ENCODE data around the gene MUC5AC. TPM values are rescaled to one million over a fixed set of nuclear protein-coding genes. Genes with fewer than 3 reads are reported as not detected.

Gene MUC5AC
- total and polyA plus RNA-seq, 2 experiments from 2014 or later = not detected

DNA sequence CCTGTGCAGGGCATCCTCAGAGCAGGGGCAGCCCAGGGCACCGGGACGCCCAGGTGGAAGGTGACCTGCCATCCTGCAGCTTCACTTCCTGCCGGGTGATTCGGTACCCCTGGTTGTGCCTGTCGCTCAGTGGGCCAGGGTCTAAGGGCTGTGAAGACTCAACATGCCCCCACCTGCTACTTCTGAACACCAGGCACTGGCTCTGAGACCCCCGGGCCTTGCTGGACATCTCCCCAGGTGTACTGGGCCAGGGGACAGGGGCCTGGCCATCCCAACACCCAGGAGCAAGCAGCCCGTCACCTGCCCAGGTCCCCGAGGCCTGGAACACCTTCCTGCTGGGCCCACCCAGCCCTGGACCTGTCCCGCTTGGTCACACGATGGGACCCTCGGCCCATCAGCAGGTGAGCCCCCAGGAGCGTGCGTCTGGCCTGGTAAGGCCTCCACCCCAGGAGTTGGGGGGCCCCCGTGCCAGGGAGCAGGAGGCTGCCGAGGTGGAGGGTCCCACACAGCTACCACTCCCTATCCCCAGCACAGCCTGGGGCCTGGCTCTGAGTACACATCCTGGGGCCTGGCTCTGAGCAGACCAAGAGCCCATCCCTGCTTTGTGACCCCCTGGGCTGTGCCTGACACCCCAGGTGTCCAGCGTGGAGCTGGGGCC is 61.2 kb downstream of the MUC5AC start:
- Histone ChIP-seq H3K4me3 (no peak overlapping the region), H3K27me3 (replicated peaks; ENCODE audit: insufficient read depth) (peaks cover 17% of the 10 kb centered on the region; the same call in 1 of the 2 replicates), H3K9me3 (ENCODE audit: low read depth) (no peaks in the 10 kb centered on the region), H3K4me2 (ENCODE audit: unreplicated experiment) (no peak overlapping the region), H3F3A (ENCODE audit: insufficient read depth) (no peaks in the 10 kb centered on the region), H4K20me1 (ENCODE audit: insufficient read depth) (no peaks in the 10 kb centered on the region), H3K9ac (no peak overlapping the region), H3K27ac (no peak overlapping the region), H2AFZ (no peak overlapping the region), H3K4me1 (ENCODE audit: insufficient read depth) (no peaks in the 10 kb centered on the region), H3K79me2 (ENCODE audit: insufficient read depth) (no peaks in the 10 kb centered on the region), H3K36me3 (ENCODE audit: low read depth) (no peaks in the 10 kb centered on the region), H3K9me2 (ENCODE audit: insufficient read depth) (no peaks in the 10 kb centered on the region)
- DNase-seq = no peak
- in situ Hi-C loops (cut with MboI) = no loop called here
- 74 to 78% methylated on average over 14 to 16 of the region's 16 CpGs for WGBS, 2 experiments (ENCODE audit: low coverage in 1 of 2, low lambda C conversion rate in 2 of 2, missing lambda C conversion rate in 2 of 2)
- no peak for TF ChIP-seq EZH2phosphoT487 (IDR thresholded peaks at IDR 0.05; ENCODE audit: insufficient read depth, low read depth)
- TF ChIP-seq EZH2 (IDR thresholded peaks at IDR 0.05; ENCODE audit: insufficient read depth, poor library complexity, severe bottlenecking) = no peak

DNA sequence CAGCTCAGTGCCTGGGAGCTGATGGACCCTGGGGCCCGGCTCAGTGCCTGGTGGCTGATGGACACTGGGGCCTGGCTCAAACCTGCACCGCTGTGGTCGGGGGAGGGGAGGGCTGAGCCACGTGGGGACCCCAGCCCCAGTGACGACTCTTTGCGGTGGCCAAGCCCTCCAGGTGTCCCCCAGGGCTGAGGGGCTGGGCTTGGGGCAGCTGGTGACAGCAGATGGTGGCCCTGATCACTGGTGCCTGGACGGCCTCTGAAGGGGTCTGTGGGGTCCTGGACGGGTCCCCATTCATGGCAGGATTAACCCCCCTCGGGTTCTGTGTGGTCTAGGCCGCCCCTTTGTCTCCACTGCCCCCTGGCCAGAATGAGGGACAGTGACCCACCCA is 61.7 kb downstream of the MUC5AC start:
- no peaks in the 10 kb centered on the region for H3K9me3 ChIP-seq (ENCODE audit: low read depth)
- H3K4me2 ChIP-seq (ENCODE audit: unreplicated experiment) = no peak overlapping the region
- H3K27me3 ChIP-seq (replicated peaks; ENCODE audit: insufficient read depth) = peaks cover 17% of the 10 kb centered on the region; the same call in 1 of the 2 replicates
- H3K4me3 ChIP-seq = no peak overlapping the region
- H3K9ac ChIP-seq = no peak overlapping the region
- H3K36me3 ChIP-seq (ENCODE audit: low read depth) = no peaks in the 10 kb centered on the region
- H3K79me2 ChIP-seq (ENCODE audit: insufficient read depth) = no peaks in the 10 kb centered on the region
- H3F3A ChIP-seq (ENCODE audit: insufficient read depth) = no peaks in the 10 kb centered on the region
- DNase-seq = no peak
- no peaks in the 10 kb centered on the region for H4K20me1 ChIP-seq (ENCODE audit: insufficient read depth)
- no peaks in the 10 kb centered on the region for H3K9me2 ChIP-seq (ENCODE audit: insufficient read depth)
- in situ Hi-C loops (cut with MboI) = no loop called here
- TF ChIP-seq EZH2 (IDR thresholded peaks at IDR 0.05; ENCODE audit: insufficient read depth, poor library complexity, severe bottlenecking) (no peak), EZH2phosphoT487 (IDR thresholded peaks at IDR 0.05; ENCODE audit: insufficient read depth, low read depth) (no peak)
- H2AFZ ChIP-seq = no peak overlapping the region
- no peaks in the 10 kb centered on the region for H3K4me1 ChIP-seq (ENCODE audit: insufficient read depth)
- WGBS, 2 experiments (ENCODE audit: low coverage in 1 of 2, low lambda C conversion rate in 2 of 2, missing lambda C conversion rate in 2 of 2) = 10 to 33% methylated on average over 6 to 7 of the region's 10 CpGs
- H3K27ac ChIP-seq = no peak overlapping the region

- 49 to 57% methylated on average over 37 to 48 of the region's 48 CpGs for WGBS, 2 experiments (ENCODE audit: low coverage in 1 of 2, low lambda C conversion rate in 2 of 2, missing lambda C conversion rate in 2 of 2)
- in situ Hi-C loops (cut with MboI) = no loop called here
- Histone ChIP-seq H3K4me1 (ENCODE audit: insufficient read depth) (no peaks in the 10 kb centered on the region), H3K27ac (no peak overlapping the region), H3K9me2 (ENCODE audit: insufficient read depth) (no peaks in the 10 kb centered on the region), H3K4me2 (ENCODE audit: unreplicated experiment) (no peak overlapping the region), H3K27me3 (replicated peaks; ENCODE audit: insufficient read depth) (peaks cover 11% of the 10 kb centered on the region; the same call in 1 of the 2 replicates), H3K4me3 (no peak overlapping the region), H2AFZ (no peak overlapping the region), H3K79me2 (ENCODE audit: insufficient read depth) (no peaks in the 10 kb centered on the region), H3K9ac (no peak overlapping the region), H3K9me3 (ENCODE audit: low read depth) (no peaks in the 10 kb centered on the region), H3F3A (ENCODE audit: insufficient read depth) (no peaks in the 10 kb centered on the region), H3K36me3 (ENCODE audit: low read depth) (no peaks in the 10 kb centered on the region), H4K20me1 (ENCODE audit: insufficient read depth) (no peaks in the 10 kb centered on the region)
- no peak for DNase-seq
- TF ChIP-seq EZH2 (IDR thresholded peaks at IDR 0.05; ENCODE audit: insufficient read depth, poor library complexity, severe bottlenecking) = no peak
- TF ChIP-seq EZH2phosphoT487 (IDR thresholded peaks at IDR 0.05; ENCODE audit: insufficient read depth, low read depth) = no peak
These were observed 62.4 kb downstream of the MUC5AC start for GRCh38 chr11:1219834-1220815.

- DNase-seq = no peak
- no peak overlapping the region for H3K4me3 ChIP-seq
- H3K9me3 ChIP-seq (ENCODE audit: low read depth) = no peaks in the 10 kb centered on the region
- no peak overlapping the region for H3K9ac ChIP-seq
- no peaks in the 10 kb centered on the region for H4K20me1 ChIP-seq (ENCODE audit: insufficient read depth)
- H3K4me2 ChIP-seq (ENCODE audit: unreplicated experiment) = no peak overlapping the region
- no peaks in the 10 kb centered on the region for H3F3A ChIP-seq (ENCODE audit: insufficient read depth)
- H3K9me2 ChIP-seq (ENCODE audit: insufficient read depth) = no peaks in the 10 kb centered on the region
- peaks cover 11% of the 10 kb centered on the region; the same call in 1 of the 2 replicates for H3K27me3 ChIP-seq (replicated peaks; ENCODE audit: insufficient read depth)
- no peaks in the 10 kb centered on the region for H3K79me2 ChIP-seq (ENCODE audit: insufficient read depth)
- in situ Hi-C loops (cut with MboI) = no loop called here
- H3K27ac ChIP-seq = no peak overlapping the region
- 31 to 36% methylated on average over 22 to 28 of the region's 28 CpGs for WGBS, 2 experiments (ENCODE audit: low coverage in 1 of 2, low lambda C conversion rate in 2 of 2, missing lambda C conversion rate in 2 of 2)
- no peaks in the 10 kb centered on the region for H3K36me3 ChIP-seq (ENCODE audit: low read depth)
- TF ChIP-seq EZH2 (IDR thresholded peaks at IDR 0.05; ENCODE audit: insufficient read depth, poor library complexity, severe bottlenecking) (no peak), EZH2phosphoT487 (IDR thresholded peaks at IDR 0.05; ENCODE audit: insufficient read depth, low read depth) (no peak)
- H2AFZ ChIP-seq = no peak overlapping the region
- no peaks in the 10 kb centered on the region for H3K4me1 ChIP-seq (ENCODE audit: insufficient read depth)
These were observed 63.4 kb downstream of the MUC5AC start for GRCh38 chr11:1220941-1221721.

All from GM23248 (cell line).